HG03103 (cell line): ENCODE measurements around the gene NOX1.

Experiments
- ATAC-seq: cut with Tn5 transposase; IDR thresholded peaks from one replicate; pipeline ENCODE4 v1.9.1; 2021; ENCODE audit warnings: low read depth; ENCODE audit not compliant: unreplicated experiment

NOX1 gene

DNA sequence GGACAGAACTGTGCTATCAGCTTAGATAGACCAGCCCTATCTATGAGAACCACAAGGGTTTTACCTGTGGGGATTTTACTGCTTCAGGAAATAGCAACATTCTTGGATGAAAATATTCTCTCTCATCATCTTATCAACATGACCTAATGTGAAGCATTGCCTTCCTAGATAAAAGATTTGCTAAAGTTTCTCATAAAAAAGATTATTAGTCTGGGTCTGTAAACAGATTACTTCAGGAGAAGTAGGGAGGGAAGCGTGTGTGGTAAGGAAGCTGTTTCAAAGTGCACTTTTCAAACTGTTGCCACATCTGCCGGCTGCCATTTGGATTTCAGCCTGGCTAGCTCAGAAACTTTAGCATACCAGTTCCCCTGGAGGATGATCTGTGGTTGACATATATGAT is at the start of gene NOX1:
Gene NOX1, minus strand, starts transcription at position 35 of the 400 bp plus-strand sequence. CDS start 220 bp downstream, outside the sequence.
- ATAC-seq, result no peak

- ATAC-seq, result no peak
Measured at GRCh38 chrX:100915562-100915961, 41.4 kb upstream of the NOX1 start.

- ATAC-seq, result no peak
Measured at GRCh38 chrX:100913111-100913510, 39.0 kb upstream of the NOX1 start.

GRCh38 chrX:100911731-100912130 is 37.6 kb upstream of the NOX1 start:
- no peak for ATAC-seq

- no peak for ATAC-seq
Measured at GRCh38 chrX:100905620-100906019, 31.5 kb upstream of the NOX1 start.

DNA sequence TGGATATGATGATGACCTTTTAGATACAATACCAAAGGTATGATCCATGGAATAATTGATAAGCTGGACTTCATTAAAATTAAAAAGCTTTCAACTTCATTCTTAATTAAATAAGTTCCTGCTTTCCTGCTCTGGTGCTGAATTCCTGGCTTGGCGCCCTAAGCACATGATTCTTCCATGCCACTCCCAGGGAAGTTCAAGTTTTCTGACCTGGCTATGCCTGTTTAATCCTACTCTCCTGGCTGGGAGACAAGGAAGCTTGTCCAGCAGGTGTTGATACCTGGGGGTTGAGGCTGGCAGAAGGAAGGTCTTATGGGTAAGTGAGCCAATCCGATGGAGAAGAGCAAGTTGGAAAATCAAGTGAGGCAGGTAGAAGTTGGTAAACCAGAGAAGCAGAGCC is 30.3 kb upstream of the NOX1 start:
- no peak for ATAC-seq

- ATAC-seq, result no peak
Measured at GRCh38 chrX:100895365-100896075, 21.4 kb upstream of the NOX1 start.

DNA sequence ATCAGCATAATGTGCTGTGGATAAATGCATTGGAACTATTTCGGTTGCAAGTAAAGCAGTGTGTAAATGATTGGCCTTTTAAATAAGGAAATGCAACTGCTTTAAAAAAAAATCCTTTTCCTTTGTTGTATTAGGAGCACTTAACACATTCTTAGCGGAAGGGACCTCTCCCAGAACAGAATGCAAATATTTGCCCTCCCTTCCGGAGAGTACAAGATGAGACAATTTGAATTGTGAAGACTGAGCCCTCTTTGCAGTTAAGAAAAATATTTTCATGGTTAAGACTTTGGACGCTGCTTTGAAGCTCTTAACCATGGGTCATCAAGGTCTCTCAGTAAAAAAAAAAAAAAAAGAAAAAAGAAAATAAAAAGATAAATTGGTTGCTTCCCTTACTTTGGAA is 9.5 kb upstream of the NOX1 start:
- no peak for ATAC-seq

DNA sequence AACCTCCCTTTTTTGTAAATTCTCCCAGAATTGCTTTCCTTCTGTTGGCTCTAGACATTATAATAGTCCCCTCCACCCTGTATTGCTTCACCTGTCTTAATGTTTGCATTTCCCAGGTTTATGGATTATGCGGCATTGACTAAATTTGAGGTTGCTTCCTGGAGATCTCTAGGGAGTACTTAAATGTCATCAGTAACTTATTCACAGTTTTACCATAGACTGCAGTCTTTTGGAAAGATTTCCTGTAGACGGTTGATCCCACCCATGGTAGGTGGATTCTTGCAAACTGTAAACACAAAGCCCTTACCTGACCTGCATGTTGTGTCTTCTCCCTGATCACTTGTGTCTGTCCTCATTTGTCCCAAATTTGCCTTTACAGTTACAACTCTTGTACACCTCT is 6.2 kb upstream of the NOX1 start:
- ATAC-seq, result no peak

GRCh38 chrX:100871594-100872560 is 2.3 kb downstream of the NOX1 start:
- no peak for ATAC-seq

GRCh38 chrX:100870527-100870926 is 3.6 kb downstream of the NOX1 start:
- ATAC-seq, result no peak

DNA sequence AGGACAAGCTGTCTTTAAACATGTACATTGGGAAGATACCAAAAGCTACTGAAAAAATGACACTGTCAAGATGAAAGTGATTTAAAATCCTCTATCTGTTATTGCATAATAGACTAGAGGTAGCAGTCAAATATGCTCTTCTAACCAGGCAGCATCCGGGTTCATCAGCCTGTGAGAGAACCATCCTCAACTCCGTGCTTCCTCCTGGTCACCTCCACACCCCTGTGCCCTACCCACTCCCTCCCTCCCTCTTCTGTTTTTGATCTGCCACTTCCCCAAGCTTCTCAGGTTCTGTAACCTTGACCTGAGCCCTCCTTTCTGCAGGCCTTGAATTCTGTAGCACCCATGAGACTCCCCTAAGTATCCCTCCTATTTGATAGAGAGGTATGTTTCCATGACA is 5.9 kb downstream of the NOX1 start:
- ATAC-seq, result no peak

DNA sequence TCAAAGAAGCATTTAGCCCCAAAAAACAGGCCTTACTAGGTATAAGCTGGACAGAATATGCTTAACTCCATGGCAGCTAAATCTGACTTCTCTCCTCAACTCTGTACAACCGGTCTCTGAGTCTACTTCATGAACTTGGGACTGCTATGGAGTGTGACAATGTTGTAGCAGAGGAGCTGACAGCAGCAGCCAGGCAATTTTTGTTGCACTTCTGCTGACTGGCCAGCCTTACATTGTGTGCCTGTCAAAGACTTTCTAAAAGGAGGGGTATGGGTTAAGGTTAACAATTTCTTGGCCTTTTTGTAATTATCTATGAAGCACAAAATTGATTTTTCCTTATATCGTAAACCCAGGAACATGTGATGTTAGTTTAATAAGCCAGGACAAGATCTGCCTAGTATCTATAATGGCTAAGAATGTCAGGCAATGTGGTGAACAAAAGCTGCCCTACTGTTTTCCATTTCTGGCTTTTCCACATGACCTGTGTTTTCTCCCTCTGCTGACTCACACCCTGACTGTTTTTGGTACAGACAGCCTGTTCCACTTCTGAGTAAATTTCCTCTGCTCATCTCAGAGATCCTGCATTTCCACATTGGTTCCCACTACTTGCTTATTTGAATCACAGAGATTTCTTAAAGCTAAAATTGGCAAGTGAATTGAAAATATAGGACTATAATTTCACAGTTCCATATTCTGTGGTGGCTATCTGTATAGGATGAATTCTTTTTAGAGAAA is 9.3 kb downstream of the NOX1 start:
- no peak for ATAC-seq

DNA sequence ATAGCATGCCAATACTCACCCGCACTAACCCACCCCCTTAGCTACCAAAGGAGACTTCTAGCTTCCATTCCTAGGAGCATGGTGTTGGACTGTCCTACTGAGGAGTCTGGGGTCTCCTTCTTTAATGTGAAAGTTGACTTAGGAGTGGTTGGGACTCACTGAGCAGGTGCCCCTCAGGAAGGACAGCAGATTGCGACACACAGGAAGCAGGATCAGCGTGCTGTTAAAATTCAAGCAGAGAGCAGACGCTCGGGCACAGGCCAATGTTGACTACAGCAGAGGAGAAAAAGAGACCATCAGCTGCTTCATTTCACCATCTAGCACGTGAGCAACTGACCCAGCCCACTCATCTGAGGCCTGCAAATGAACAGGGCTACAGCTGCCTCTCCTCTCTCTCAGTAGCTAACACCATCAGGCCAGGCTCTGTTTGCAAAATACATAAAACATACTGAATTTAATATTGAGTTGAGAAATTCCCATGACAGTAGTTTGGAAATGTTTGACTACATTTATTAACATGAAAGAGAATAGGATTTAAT is 10.8 kb downstream of the NOX1 start:
- no peak for ATAC-seq

- no peak for ATAC-seq
Measured at GRCh38 chrX:100852810-100853209, 21.3 kb downstream of the NOX1 start.

- no peak for ATAC-seq
Measured at GRCh38 chrX:100850317-100850716, 23.8 kb downstream of the NOX1 start.

DNA sequence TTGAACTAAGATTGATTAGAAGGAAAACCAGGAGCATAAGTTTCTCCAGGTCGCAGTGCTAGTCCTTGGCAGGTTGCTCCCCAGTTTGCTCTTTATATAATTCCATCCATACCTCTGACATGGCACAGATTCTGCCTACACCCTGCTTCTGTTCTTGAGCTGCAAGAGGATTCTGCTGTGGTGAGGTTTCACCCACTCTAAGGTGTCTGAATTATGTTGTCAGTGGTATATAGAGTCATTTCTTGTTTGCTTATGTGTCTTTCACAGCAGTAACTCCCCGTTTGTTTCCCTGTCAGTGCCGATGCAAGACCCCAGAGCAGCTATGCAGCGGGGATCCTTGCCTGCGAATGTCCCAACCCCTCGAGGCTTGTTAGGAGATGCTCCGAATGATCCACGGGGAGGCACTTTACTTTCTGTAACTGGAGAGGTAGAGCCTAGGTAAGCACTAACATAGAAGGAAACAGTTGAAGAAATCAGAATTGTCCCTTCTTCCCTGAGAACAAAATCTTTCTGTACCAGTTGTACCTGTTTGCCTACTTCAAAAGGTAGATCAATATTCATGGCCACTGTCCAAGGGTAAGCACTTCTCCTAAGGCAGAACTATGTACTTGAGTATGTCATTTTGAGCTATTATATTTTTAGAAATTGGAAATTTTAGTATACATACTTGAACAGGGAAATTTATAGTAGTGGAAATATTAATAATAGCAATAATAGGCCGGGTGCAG is 42.8 kb downstream of the NOX1 start:
- ATAC-seq, result no peak

GRCh38 chrX:100830547-100830946 is 43.6 kb downstream of the NOX1 start:
- ATAC-seq, result peak; percentile 45

DNA sequence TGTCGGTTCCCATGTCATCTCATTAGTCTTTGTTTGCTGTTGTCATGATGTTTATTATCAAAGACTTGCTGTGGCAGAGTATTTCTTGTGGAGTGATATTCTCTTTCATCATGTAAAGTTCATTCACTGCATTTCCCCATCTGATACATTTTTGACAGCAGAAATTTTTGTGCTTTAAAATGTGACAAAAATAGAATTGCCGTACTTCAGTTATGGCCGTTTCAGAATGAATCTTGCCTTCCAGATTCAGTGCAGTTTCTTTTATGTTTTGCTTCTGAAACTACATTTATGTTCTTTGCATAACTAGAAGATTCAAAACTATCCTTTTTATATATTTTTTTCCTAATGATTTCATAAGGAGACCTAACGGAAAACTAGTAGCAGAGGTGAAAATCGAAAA is 44.0 kb downstream of the NOX1 start:
- ATAC-seq, result peak; percentile 43

DNA sequence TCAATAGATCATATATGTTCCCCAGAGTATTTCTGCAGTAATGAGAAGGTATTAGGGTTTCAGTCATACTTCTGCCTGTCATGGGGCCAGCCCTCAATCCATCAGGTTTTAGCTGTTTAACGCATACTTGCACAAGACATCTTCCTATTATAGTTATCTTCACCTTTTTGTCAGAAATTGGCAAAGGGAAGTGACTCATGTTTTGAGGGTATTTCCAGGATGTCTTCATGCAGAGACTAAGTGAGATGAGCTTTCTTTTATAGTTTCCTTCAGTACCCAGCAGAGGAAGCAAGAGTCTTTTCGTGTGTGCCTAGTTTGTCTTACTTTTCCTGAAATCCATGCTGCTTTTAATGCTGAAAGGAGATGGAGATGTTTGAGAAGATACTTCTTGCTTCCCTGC is 44.4 kb downstream of the NOX1 start:
- peak; percentile 53 for ATAC-seq
